Kidney (tissue), 14 donors: ENCODE data around the gene RAB43. TPM values are rescaled to one million over a fixed set of nuclear protein-coding genes. Genes with fewer than 3 reads are reported as not detected.
"Not testable (repeated sequence)": the region's sequence is repeated elsewhere in the genome, so short reads cannot be mapped to it uniquely, and the experiment has no call there.

Source experiments
- DNase-seq, 5 donors: peaks; one replicate each; pipeline ENCODE4 v3.0.0-alpha.2; 2013 to 2020
- FAIRE-seq: peaks from 2 replicates; lab custom pipeline; 2012; peaks lifted over from hg19 to GRCh38; lab: Jason Lieb, UNC
- H3K27ac ChIP-seq, 2 donors: one replicate each; pipeline ENCODE4 v1.7.0; 2013; ENCODE audit warnings: low read depth in 2 of 2, low read length in 2 of 2, inconsistent platforms in 1 of 2
- H3K27me3 ChIP-seq: one replicate; pipeline ENCODE4 v1.7.1; 2013; ENCODE audit warnings: low read length, inconsistent platforms; ENCODE audit not compliant: control insufficient read depth, insufficient read depth
- H3K36me3 ChIP-seq, 3 donors: one replicate each; pipeline versions ENCODE4 v1.7.0 to v1.7.1; 2013; ENCODE audit warnings: low read length in 3 of 3, control low read depth in 1 of 3, inconsistent platforms in 1 of 3; ENCODE audit not compliant: insufficient read depth in 3 of 3, control insufficient read depth in 2 of 3
- H3K4me1 ChIP-seq, 3 donors: one replicate each; pipeline versions ENCODE4 v1.7.0 to v1.7.1; 2013; ENCODE audit warnings: low read length in 3 of 3, inconsistent platforms in 1 of 3, low read depth in 1 of 3; ENCODE audit not compliant: control insufficient read depth in 2 of 3, insufficient read depth in 2 of 3
- H3K4me3 ChIP-seq, 3 donors: one replicate each; pipeline versions ENCODE4 v1.7.0 to v1.8.1; 2013; ENCODE audit warnings: low read length in 3 of 3, control low read depth in 1 of 3, inconsistent platforms in 1 of 3
- H3K9ac ChIP-seq, 3 donors: one replicate each; pipeline versions ENCODE4 v1.7.0 to v1.7.1; 2013; ENCODE audit warnings: low read length in 3 of 3, control low read depth in 1 of 3, inconsistent platforms in 1 of 3
- H3K9me3 ChIP-seq, 3 donors: one replicate each; pipeline versions ENCODE4 v1.7.0 to v1.7.1; 2013; ENCODE audit warnings: low read length in 3 of 3, control low read depth in 1 of 3, inconsistent platforms in 1 of 3; ENCODE audit not compliant: control insufficient read depth in 2 of 3, insufficient read depth in 1 of 3
- intact Hi-C: fragments of 100-400 bp; cut with DNase I; formaldehyde crosslinking; loops from one replicate; pipeline ENCODE4 v1.11.1; 2022
- polyA plus RNA-seq: library from polyadenylated mRNA; stranded (reverse); fragments of 350-450 nt; fragmentation: Illumina TruSeq; extraction: RNeasy Lipid Tissue Mini Kit (QIAGEN cat#74804); gene quantifications from one replicate; pipeline ENCODE4 v1.2.3, GENCODE V29; 2014; ENCODE audit warnings: low read depth, low replicate concordance; ENCODE audit not compliant: insufficient read depth
- total RNA-seq: library from RNA; stranded (reverse); fragmentation: NEBNext Ultra II Directional; extraction: Animal tissue kit (Norgen Biotek cat#: 25700); gene quantifications from one replicate; pipeline ENCODE4 v1.2.1, GENCODE V29; 2021
- TF ChIP-seq, protein P1 (sequence below): IDR thresholded peaks from 3 replicates; pipeline ENCODE4 v1.5.1; 2012; ENCODE audit warnings: mild to moderate bottlenecking, moderate library complexity, borderline replicate concordance; ENCODE audit not compliant: insufficient read depth; ENCODE audit errors: extremely low read depth
- donor health status: control.
- donor health status: control.
- donor health status: control.
- donor health status: control.
- donor health status: control.
- donor health status: DM: yes; HTN: yes; CAD: no.
- donor health status: Normal renal cell carcinoma (clear cell type).

RAB43 gene
- total and polyA plus RNA-seq, 2 donors from 2014 or later, result 5.5 to 27.6 TPM

DNA sequence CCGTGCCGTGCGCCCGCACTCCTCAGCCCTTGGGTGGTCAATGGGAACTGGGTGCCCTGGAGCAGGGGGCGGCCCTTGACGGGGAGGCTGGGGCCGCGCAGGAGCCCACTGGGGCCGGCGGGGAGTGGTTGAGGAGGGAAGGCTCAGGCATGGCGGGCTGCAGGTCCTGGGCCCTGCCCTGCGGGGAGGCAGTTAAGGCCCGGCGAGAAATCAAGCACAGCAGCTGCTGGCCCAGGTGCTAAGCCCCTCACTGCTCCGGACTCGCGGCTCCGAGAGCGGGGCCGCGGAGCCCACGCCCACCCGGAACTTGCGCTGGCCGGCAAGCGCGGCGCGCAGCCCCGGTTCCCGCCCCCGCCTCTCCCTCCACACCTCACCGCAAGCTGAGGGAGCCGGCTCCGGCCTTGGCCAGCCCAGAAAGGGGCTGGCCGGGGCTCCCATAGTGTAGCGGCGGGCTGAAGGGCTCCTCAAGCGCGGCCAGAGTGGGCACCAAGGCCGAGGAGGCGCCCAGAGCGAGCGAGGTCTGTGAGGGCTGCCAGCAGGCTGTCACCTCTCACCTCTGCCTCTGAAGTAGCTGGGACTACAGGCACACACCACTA is 53.2 kb downstream of the RAB43 start:
- H3K4me1 ChIP-seq, result no peaks in the 10 kb centered on the region
- no peak overlapping the region for H3K27ac ChIP-seq
- peak overlapping the region in 2 of 3 donors; percentile 16 to 37 for H3K4me3 ChIP-seq
- H3K36me3 ChIP-seq, result no peaks in the 10 kb centered on the region
- intact Hi-C loops, result no loop called here
- peak; percentile 50 to 73 (median 64) for DNase-seq
- H3K9ac ChIP-seq, result peak overlapping the region in 1 of 3 donors; percentile 34
- H3K27me3 ChIP-seq, result no peaks in the 10 kb centered on the region
- no peaks in the 10 kb centered on the region for H3K9me3 ChIP-seq
- no peak for FAIRE-seq
- TF ChIP-seq, protein P1, sequence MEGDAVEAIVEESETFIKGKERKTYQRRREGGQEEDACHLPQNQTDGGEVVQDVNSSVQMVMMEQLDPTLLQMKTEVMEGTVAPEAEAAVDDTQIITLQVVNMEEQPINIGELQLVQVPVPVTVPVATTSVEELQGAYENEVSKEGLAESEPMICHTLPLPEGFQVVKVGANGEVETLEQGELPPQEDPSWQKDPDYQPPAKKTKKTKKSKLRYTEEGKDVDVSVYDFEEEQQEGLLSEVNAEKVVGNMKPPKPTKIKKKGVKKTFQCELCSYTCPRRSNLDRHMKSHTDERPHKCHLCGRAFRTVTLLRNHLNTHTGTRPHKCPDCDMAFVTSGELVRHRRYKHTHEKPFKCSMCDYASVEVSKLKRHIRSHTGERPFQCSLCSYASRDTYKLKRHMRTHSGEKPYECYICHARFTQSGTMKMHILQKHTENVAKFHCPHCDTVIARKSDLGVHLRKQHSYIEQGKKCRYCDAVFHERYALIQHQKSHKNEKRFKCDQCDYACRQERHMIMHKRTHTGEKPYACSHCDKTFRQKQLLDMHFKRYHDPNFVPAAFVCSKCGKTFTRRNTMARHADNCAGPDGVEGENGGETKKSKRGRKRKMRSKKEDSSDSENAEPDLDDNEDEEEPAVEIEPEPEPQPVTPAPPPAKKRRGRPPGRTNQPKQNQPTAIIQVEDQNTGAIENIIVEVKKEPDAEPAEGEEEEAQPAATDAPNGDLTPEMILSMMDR, result no peak

DNA sequence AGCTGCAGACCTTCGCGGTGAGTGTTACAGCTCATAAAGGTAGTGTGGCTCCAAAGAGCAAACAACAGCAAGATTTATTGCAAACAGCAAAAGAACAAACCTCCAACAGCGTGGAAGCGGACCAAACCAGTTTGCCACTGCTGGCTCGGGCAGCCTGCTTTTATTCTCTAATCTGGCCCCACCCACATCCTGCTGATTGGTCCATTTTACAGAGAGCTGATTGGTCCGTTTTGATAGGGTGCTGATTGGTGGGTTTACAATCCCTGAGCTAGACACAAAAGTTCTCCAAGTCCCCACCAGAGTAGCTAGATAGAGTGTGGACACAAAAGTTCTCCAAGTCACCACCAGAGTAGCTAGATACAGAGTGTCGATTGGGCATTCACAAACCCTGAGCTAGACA is 53.9 kb downstream of the RAB43 start:
- FAIRE-seq, H3K36me3 ChIP-seq, H3K9me3 ChIP-seq, H3K27ac ChIP-seq, H3K27me3 ChIP-seq, H3K4me1 ChIP-seq, H3K4me3 ChIP-seq, H3K9ac ChIP-seq, intact Hi-C loops: not testable (repeated sequence)
- peak in 4 of 5 donors; percentile 27 to 30 (median 28) for DNase-seq

DNA sequence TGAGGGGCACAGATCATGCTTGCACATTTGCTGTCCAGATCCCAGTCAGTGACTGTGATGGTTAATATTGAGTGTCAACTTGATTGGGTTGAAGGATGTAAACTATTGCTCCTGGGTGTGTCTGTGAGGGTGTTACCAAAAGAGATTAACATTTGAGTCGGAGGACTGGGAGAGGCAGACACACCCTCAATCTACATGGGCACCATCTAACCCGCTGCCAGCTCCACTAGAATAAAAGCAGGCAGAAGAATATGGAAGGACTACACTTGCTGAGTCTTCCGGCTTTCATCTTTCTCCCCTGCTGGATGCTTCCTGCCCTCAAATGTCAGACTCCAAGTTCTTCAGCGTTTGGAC is 55.9 kb downstream of the RAB43 start:
- FAIRE-seq, result no peak
- TF ChIP-seq, protein P1, result no peak

DNA sequence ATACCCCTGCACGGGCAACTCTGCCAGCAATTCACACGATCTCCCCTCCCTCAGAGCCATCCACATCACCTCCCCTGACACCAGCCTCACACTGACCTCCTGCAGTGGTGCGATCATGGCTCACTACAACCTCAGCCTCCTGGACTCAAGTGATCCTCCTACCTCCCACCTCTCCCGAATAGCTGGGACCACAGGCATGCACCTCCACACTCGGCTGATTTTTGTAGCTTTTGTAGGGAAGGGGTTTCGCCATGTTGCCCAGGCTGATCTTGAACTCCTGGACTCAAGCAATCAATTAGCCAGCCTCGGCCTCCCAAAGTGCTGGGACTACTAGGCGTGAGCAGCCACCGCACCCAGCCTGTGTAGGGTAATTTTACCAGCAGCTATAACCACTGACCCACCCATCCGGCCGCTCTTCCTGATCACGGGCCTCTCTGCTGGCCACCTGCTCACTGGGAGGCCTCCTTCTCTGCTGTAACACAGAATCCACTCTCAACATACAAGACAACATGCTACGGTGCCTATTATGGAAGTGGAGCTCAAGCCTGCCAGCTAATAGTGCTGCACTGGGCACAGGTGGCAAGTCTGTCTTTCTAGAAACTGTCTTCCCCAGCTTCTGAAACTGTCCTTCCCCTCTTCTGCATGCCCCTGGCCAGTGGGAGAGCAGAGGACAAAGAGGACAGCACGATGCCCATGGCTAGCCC is 56.4 kb downstream of the RAB43 start:
- intact Hi-C loops, result no loop called here
- peak in 1 of 5 donors; percentile 17 for DNase-seq
- TF ChIP-seq, protein P1, result no peak
- no peak overlapping the region for H3K9ac ChIP-seq
- H3K9me3 ChIP-seq, result no peaks in the 10 kb centered on the region
- no peaks in the 10 kb centered on the region for H3K4me1 ChIP-seq
- H3K27me3 ChIP-seq, result no peaks in the 10 kb centered on the region
- H3K4me3 ChIP-seq, result no peak overlapping the region
- no peak overlapping the region for H3K27ac ChIP-seq
- no peaks in the 10 kb centered on the region for H3K36me3 ChIP-seq
- FAIRE-seq, result no peak

More for the DNA sequence above, 55.9 kb downstream of the RAB43 start:
- no peaks in the 10 kb centered on the region for H3K9me3 ChIP-seq
- H3K36me3 ChIP-seq, result no peaks in the 10 kb centered on the region
- no peak overlapping the region for H3K9ac ChIP-seq
- H3K27me3 ChIP-seq, result no peaks in the 10 kb centered on the region
- intact Hi-C loops, result no loop called here
- H3K4me3 ChIP-seq, result no peak overlapping the region
- no peaks in the 10 kb centered on the region for H3K4me1 ChIP-seq
- no peak overlapping the region for H3K27ac ChIP-seq
- no peak for DNase-seq
